SK-N-SH treated with all-trans-retinoic acid at 6 μM for 48 hours (cell line): ENCODE results near the gene EMX2.

ENCODE experiments used
- ATAC-seq: fragments of 200-7000 bp; cut with Tn5 transposase; 3 replicates; pipeline ENCODE4 v1.9.1; 2020; ENCODE audit warnings: mild to moderate bottlenecking, moderate library complexity
- ARNTL ChIP-seq: fragments of 450-650 bp; formaldehyde crosslinking; IDR thresholded peaks from 2 replicates; pipeline ENCODE4 v1.5.0; 2020; ENCODE audit warnings: low read depth, mild to moderate bottlenecking, moderate library complexity, borderline replicate concordance
- BACH2 ChIP-seq: fragments of 250-450 bp; sonication (Bioruptor Pico); IDR thresholded peaks from 2 replicates; pipeline ENCODE4 v1.9.0; 2021; ENCODE audit warnings: mild to moderate bottlenecking, borderline replicate concordance
- CSDC2 ChIP-seq: fragments of 250-450 bp; sonication (Bioruptor Pico); IDR thresholded peaks from 2 replicates; pipeline ENCODE4 v1.5.0; 2020; ENCODE audit warnings: mild to moderate bottlenecking, moderate library complexity
- CSRNP3 ChIP-seq: fragments of 250-450 bp; sonication (Bioruptor Pico); IDR thresholded peaks from 2 replicates; pipeline ENCODE4 v1.5.1; 2021; ENCODE audit warnings: mild to moderate bottlenecking, moderate library complexity
- GLIS3 ChIP-seq: fragments of 250-450 bp; sonication (Bioruptor Pico); IDR thresholded peaks from 2 replicates; pipeline ENCODE4 v1.5.0; 2020; ENCODE audit warnings: mild to moderate bottlenecking, moderate library complexity
- ISL1 ChIP-seq: fragments of 250-450 bp; sonication (Bioruptor Pico); IDR thresholded peaks from 2 replicates; pipeline ENCODE4 v2.1.2; 2022; ENCODE audit warnings: mild to moderate bottlenecking, moderate library complexity
- OSR1 ChIP-seq: fragments of 250-450 bp; sonication (Bioruptor Pico); IDR thresholded peaks from 2 replicates; pipeline ENCODE4 v1.8.0; 2022; ENCODE audit warnings: moderate library complexity, mild to moderate bottlenecking, inconsistent platforms
- PATZ1 ChIP-seq: fragments of 250-450 bp; sonication (Bioruptor Pico); IDR thresholded peaks from 2 replicates; pipeline ENCODE4 v1.8.0; 2020; ENCODE audit warnings: mild to moderate bottlenecking, moderate library complexity, borderline replicate concordance
- POU6F1 ChIP-seq: fragments of 250-450 bp; sonication (Bioruptor Pico); IDR thresholded peaks from 2 replicates; pipeline ENCODE4 v1.8.0; 2021; ENCODE audit warnings: low read depth, mild to moderate bottlenecking, moderate library complexity, borderline replicate concordance
- PPARA ChIP-seq: fragments of 250-450 bp; sonication (Bioruptor Pico); IDR thresholded peaks from 2 replicates; pipeline ENCODE4 v1.5.0; 2020; ENCODE audit warnings: mild to moderate bottlenecking, borderline replicate concordance
- TCF4 ChIP-seq: fragments of 250-450 bp; sonication (Bioruptor Pico); IDR thresholded peaks from 2 replicates; pipeline ENCODE4 v1.8.0; 2021; ENCODE audit warnings: mild to moderate bottlenecking, moderate library complexity, borderline replicate concordance
- TSHZ2 ChIP-seq: fragments of 250-450 bp; sonication (Bioruptor Pico); IDR thresholded peaks from 2 replicates; pipeline ENCODE4 v1.5.0; 2020; ENCODE audit warnings: mild to moderate bottlenecking, moderate library complexity
- ZC3H10 ChIP-seq: fragments of 250-450 bp; sonication (Bioruptor Pico); IDR thresholded peaks from 2 replicates; pipeline ENCODE4 v1.5.1; 2021; ENCODE audit warnings: mild to moderate bottlenecking, moderate library complexity
- ZFP30 ChIP-seq: fragments of 450-650 bp; formaldehyde crosslinking; IDR thresholded peaks from 2 replicates; pipeline ENCODE4 v1.5.0; 2022; ENCODE audit warnings: mild to moderate bottlenecking, moderate library complexity
- ZNF70 ChIP-seq: fragments of 450-650 bp; formaldehyde crosslinking; IDR thresholded peaks from 2 replicates; pipeline ENCODE4 v1.5.0; 2020; ENCODE audit warnings: mild to moderate bottlenecking, moderate library complexity
- ZNF8 ChIP-seq: fragments of 450-650 bp; formaldehyde crosslinking; IDR thresholded peaks from 2 replicates; pipeline ENCODE4 v1.5.0; 2020; ENCODE audit warnings: mild to moderate bottlenecking, moderate library complexity

Gene EMX2

GRCh38 chr10:117534321-117535297, 7.9 kb upstream of the EMX2 start:
- TF ChIP-seq ZNF70 (CRISPR knock-in tag): no peak
- no peak for TF ChIP-seq TCF4 (CRISPR knock-in tag)
- no peak for TF ChIP-seq ZNF8 (CRISPR knock-in tag)
- TF ChIP-seq TSHZ2: no peak
- no peak for TF ChIP-seq ZC3H10
- TF ChIP-seq CSRNP3 (CRISPR knock-in tag): no peak
- peak; percentile 15 for ATAC-seq

GRCh38 chr10:117535298-117536071, 7.1 kb upstream of the EMX2 start:
- TF ChIP-seq ZNF8 (CRISPR knock-in tag) (no peak), ARNTL (CRISPR knock-in tag) (no peak), PATZ1 (CRISPR knock-in tag) (no peak), PPARA (CRISPR knock-in tag) (no peak), ZNF70 (CRISPR knock-in tag) (no peak), POU6F1 (no peak), ISL1 (no peak), ZFP30 (CRISPR knock-in tag) (no peak), GLIS3 (no peak)
- TF ChIP-seq, all 23 proteins: peak for 0
- ATAC-seq: 0 out of 3 replicates have a peak, but pooled peaks have one; percentile 7

GRCh38 chr10:117536072-117536865, 6.3 kb upstream of the EMX2 start:
- ATAC-seq: 0 out of 3 replicates have a peak, but pooled peaks have one; percentile 4
- TF ChIP-seq BACH2 (CRISPR knock-in tag) (no peak), PATZ1 (CRISPR knock-in tag) (no peak), ZC3H10 (no peak), ZFP30 (CRISPR knock-in tag) (no peak), ZNF8 (CRISPR knock-in tag) (no peak), ISL1 (no peak), OSR1 (no peak), CSDC2 (CRISPR knock-in tag) (no peak), ZNF70 (CRISPR knock-in tag) (no peak)
